Measurements from ENCODE around the gene RSBN1.
A peak's percentile ranks its signal among the peaks of the same experiment; 100 is the strongest.

The RSBN1 gene

GRCh38 chr1:113751114-113751513 is 61.2 kb downstream of the RSBN1 start:
- DNase-seq (ENCODE audit: low read depth): no peak
- H3K4me3 ChIP-seq (ENCODE audit: control insufficient read depth, low read depth, low read length): no peak overlapping the region
- no peak for TF ChIP-seq CTCF (conservative IDR thresholded peaks at IDR 0.05; ENCODE audit: control insufficient read depth, insufficient read depth, low read depth, low read length)

- TF ChIP-seq CTCF (conservative IDR thresholded peaks at IDR 0.05; ENCODE audit: control insufficient read depth, insufficient read depth, low read depth, low read length): no peak
- no peak overlapping the region for H3K4me3 ChIP-seq (ENCODE audit: control insufficient read depth, low read depth, low read length)
- no peak for DNase-seq (ENCODE audit: low read depth)
These were observed 62.9 kb downstream of the RSBN1 start for GRCh38 chr1:113749402-113749801.

GRCh38 chr1:113747376-113747775 is 64.9 kb downstream of the RSBN1 start:
- no peak for TF ChIP-seq CTCF (conservative IDR thresholded peaks at IDR 0.05; ENCODE audit: control insufficient read depth, insufficient read depth, low read depth, low read length)
- H3K4me3 ChIP-seq (ENCODE audit: control insufficient read depth, low read depth, low read length): no peak overlapping the region
- DNase-seq (ENCODE audit: low read depth): peak; percentile 17

GRCh38 chr1:113745425-113745824 is 66.9 kb downstream of the RSBN1 start:
- H3K4me3 ChIP-seq (ENCODE audit: control insufficient read depth, low read depth, low read length): no peak overlapping the region
- no peak for DNase-seq (ENCODE audit: low read depth)
- TF ChIP-seq CTCF (conservative IDR thresholded peaks at IDR 0.05; ENCODE audit: control insufficient read depth, insufficient read depth, low read depth, low read length): no peak

GRCh38 chr1:113744114-113744513 is 68.2 kb downstream of the RSBN1 start:
- no peak for DNase-seq (ENCODE audit: low read depth)
- no peak for TF ChIP-seq CTCF (conservative IDR thresholded peaks at IDR 0.05; ENCODE audit: control insufficient read depth, insufficient read depth, low read depth, low read length)
- H3K4me3 ChIP-seq (ENCODE audit: control insufficient read depth, low read depth, low read length): no peak overlapping the region

GRCh38 chr1:113742515-113742914 is 69.8 kb downstream of the RSBN1 start:
- H3K4me3 ChIP-seq (ENCODE audit: control insufficient read depth, low read depth, low read length): no peak overlapping the region
- no peak for DNase-seq (ENCODE audit: low read depth)
- TF ChIP-seq CTCF (conservative IDR thresholded peaks at IDR 0.05; ENCODE audit: control insufficient read depth, insufficient read depth, low read depth, low read length): no peak

Measured in fibroblast of mammary gland (primary cell).